OCI-LY3 (cell line): ENCODE results near the gene BAIAP3.

ENCODE experiments used
- CTCF ChIP-seq: fragments of 200-600, 300-600 bp; sonication (generic); IDR thresholded peaks from 2 replicates; pipeline ENCODE4 v1.5.1; 2014; ENCODE audit warnings: antibody characterized with exemption, low read length, low read depth
- EZH2phosphoT487 ChIP-seq: fragments of 200-600 bp; shearing (Covaris generic); IDR thresholded peaks from 2 replicates; pipeline ENCODE4 v1.6.1; 2018; ENCODE audit warnings: antibody characterized with exemption, mixed run types, low read depth

GRCh38 chr16:1389762-1390161 lies 56.3 kb downstream of the BAIAP3 start:
- TF ChIP-seq CTCF (no peak), EZH2phosphoT487 (no peak)
